Measurements from ENCODE around the gene MEIS2.
A peak's percentile ranks its signal among the peaks of the same experiment; 100 is the strongest.

MEIS2 gene

GRCh38 chr15:37041042-37041441 is 59.3 kb downstream of the MEIS2 start:
- no peak for DNase-seq (ENCODE audit: low spot score)

GRCh38 chr15:37040072-37040742 is 60.1 kb downstream of the MEIS2 start:
- DNase-seq (ENCODE audit: low spot score) = no peak

- DNase-seq (ENCODE audit: low spot score) = no peak
Measured at GRCh38 chr15:37038716-37039106, 61.6 kb downstream of the MEIS2 start.

GRCh38 chr15:37037850-37038715 is 62.3 kb downstream of the MEIS2 start:
- DNase-seq (ENCODE audit: low spot score) = no peak

GRCh38 chr15:37037071-37037655 is 63.2 kb downstream of the MEIS2 start:
- DNase-seq (ENCODE audit: low spot score) = no peak

GRCh38 chr15:37034835-37035748 is 65.3 kb downstream of the MEIS2 start:
- DNase-seq (ENCODE audit: low spot score) = no peak

GRCh38 chr15:37034392-37034791 is 66.0 kb downstream of the MEIS2 start:
- DNase-seq (ENCODE audit: low spot score) = no peak

GRCh38 chr15:37032091-37032775 is 68.1 kb downstream of the MEIS2 start:
- DNase-seq (ENCODE audit: low spot score) = no peak

GRCh38 chr15:37031198-37031597 is 69.2 kb downstream of the MEIS2 start:
- no peak for DNase-seq (ENCODE audit: low spot score)

- DNase-seq (ENCODE audit: low spot score) = no peak
Measured at GRCh38 chr15:37028625-37029296, 71.6 kb downstream of the MEIS2 start.

- DNase-seq (ENCODE audit: low spot score) = no peak
Measured at GRCh38 chr15:37020852-37021251, 79.5 kb downstream of the MEIS2 start.

GRCh38 chr15:37019479-37020433 is 80.6 kb downstream of the MEIS2 start:
- DNase-seq (ENCODE audit: low spot score) = no peak

GRCh38 chr15:37017031-37017625 is 83.2 kb downstream of the MEIS2 start:
- no peak for DNase-seq (ENCODE audit: low spot score)

GRCh38 chr15:37016231-37016630 is 84.1 kb downstream of the MEIS2 start:
- no peak for DNase-seq (ENCODE audit: low spot score)

- DNase-seq (ENCODE audit: low spot score) = no peak
Measured at GRCh38 chr15:37015451-37015850, 84.9 kb downstream of the MEIS2 start.

- peak; percentile 39 for DNase-seq (ENCODE audit: low spot score)
Measured at GRCh38 chr15:37015035-37015434, 85.3 kb downstream of the MEIS2 start.

- no peak for DNase-seq (ENCODE audit: low spot score)
Measured at GRCh38 chr15:37014566-37014965, 85.8 kb downstream of the MEIS2 start.

GRCh38 chr15:37014137-37014536 is 86.2 kb downstream of the MEIS2 start:
- DNase-seq (ENCODE audit: low spot score) = no peak

- DNase-seq (ENCODE audit: low spot score) = no peak
Measured at GRCh38 chr15:37010595-37010994, 89.8 kb downstream of the MEIS2 start.
